Prostate gland (tissue), 2 donors: ENCODE data around the gene FCSK.

Experiments used
- POLR2A ChIP-seq: fragments of 450-650 bp; IDR thresholded peaks from one replicate; pipeline ENCODE4 v1.6.1; 2016; ENCODE audit warnings: antibody characterized with exemption, mild to moderate bottlenecking
- TF ChIP-seq, protein P1 (sequence below), 4 experiments: fragments of 200-600 bp in 2 of 4; fragments of 450-650 bp in 2 of 4; sonication (generic) in 2 of 4; IDR thresholded peaks; 1 replicate in 3 of 4; 2 replicates in 1 of 4; pipeline ENCODE4 v1.5.1; 2016 to 2019; ENCODE audit warnings: antibody characterized with exemption in 4 of 4, mild to moderate bottlenecking in 2 of 4, moderate library complexity in 2 of 4

DNA sequence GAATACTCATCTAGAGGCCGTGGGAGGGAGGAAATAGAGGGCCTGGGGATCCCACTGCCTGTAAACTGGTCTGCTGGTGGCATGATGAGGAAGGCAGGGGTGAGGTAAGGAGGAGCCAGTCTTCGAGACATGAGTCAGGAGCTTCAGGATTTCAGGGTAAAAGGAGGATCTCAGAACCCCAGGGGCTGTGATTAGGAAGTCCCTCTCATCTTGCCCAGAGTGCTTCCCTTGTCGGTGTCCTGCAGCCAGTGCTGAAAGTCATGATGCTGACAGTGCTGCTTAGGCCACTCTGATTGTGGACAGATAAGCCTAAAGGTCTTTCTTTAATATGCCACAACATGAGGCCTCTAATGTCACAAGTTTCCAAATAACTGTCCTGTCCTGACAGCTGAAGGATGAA, 39.4 kb downstream of the FCSK start:
- TF ChIP-seq, protein P1, sequence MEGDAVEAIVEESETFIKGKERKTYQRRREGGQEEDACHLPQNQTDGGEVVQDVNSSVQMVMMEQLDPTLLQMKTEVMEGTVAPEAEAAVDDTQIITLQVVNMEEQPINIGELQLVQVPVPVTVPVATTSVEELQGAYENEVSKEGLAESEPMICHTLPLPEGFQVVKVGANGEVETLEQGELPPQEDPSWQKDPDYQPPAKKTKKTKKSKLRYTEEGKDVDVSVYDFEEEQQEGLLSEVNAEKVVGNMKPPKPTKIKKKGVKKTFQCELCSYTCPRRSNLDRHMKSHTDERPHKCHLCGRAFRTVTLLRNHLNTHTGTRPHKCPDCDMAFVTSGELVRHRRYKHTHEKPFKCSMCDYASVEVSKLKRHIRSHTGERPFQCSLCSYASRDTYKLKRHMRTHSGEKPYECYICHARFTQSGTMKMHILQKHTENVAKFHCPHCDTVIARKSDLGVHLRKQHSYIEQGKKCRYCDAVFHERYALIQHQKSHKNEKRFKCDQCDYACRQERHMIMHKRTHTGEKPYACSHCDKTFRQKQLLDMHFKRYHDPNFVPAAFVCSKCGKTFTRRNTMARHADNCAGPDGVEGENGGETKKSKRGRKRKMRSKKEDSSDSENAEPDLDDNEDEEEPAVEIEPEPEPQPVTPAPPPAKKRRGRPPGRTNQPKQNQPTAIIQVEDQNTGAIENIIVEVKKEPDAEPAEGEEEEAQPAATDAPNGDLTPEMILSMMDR (IDR thresholded peaks at IDR 0.05) = no peak
- no peak for TF ChIP-seq POLR2A
